ENCODE results near the gene NKD2.
A peak's percentile ranks its signal among the peaks of the same experiment; 100 is the strongest.

Gene NKD2

DNA sequence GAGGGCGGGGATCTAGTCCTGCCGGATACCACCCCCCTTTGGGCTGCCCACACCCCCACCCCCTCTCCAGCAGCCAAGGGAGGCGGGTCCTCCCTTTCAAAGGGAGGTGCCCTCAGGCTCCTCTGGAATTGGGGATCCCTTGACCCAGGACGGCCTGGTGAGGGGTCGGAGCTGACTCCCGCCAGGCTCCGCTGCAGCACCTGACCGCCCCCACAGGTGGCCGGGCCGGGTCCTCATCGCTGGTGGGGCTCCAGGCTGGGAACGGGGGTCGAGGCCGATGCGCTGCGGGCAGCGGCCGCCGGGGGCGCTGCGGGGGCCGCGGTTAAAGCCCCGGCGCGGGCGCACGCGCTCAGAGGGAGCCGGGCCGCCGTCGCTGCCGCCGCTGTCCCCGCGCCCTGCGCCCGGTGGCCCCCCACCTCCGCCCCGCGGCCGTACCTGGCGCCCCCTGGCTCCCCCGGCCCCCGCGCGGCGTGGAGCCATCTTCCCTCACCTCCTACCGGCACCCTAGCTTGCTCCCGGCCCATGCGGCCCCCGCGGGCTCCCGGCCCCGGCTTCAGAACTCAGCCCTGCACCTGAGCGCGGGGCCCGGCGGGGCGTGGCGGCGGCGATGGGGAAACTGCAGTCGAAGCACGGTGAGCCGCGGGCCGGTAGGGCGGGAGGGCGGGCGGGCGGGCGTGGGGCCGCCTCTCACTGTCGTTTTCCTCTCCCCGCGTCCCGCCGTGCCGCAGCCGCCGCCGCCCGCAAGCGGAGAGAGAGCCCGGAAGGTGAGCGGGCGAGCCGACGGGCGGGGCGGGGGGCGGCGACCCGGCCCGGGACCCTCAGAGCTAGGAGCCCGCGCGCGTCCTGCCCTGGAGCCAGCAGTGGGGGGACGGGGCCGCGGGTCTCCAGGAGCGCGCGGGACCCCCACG lies at the start of gene NKD2:
TSS of gene NKD2 (plus strand) at position 352 of the 908 bp plus-strand sequence. CDS start at position 608, 256 bp downstream.
- no peaks in the 10 kb centered on the region for H3K27me3 ChIP-seq (ENCODE audit: insufficient read depth, low read depth)
- H3K4me2 ChIP-seq = peak within 1 kb of the TSS; percentile 81
- peaks cover 46% of the 10 kb centered on the region for H3K79me2 ChIP-seq (ENCODE audit: insufficient read depth, low read depth)
- peak within 1 kb of the TSS; percentile 38 for H3K27ac ChIP-seq
- H2AFZ ChIP-seq (ENCODE audit: low read depth) = peak within 1 kb of the TSS; percentile 68
- H3K9ac ChIP-seq = peak within 1 kb of the TSS; percentile 68
- no peak within 1 kb of the TSS for H3K4me3 ChIP-seq (IDR thresholded peaks at IDR 0.05; ENCODE audit: insufficient read depth, low read depth, low read length)
- TF ChIP-seq CTCF (conservative IDR thresholded peaks at IDR 0.05; ENCODE audit: low read depth, low read length) = peak; percentile 82
- no peaks in the 10 kb centered on the region; the same call in 1 of the 2 replicates for H3K36me3 ChIP-seq (ENCODE audit: insufficient read depth)
- peaks cover 30% of the 10 kb centered on the region for H4K20me1 ChIP-seq (ENCODE audit: insufficient read depth)
- peaks cover 68% of the 10 kb centered on the region for H3K4me1 ChIP-seq (ENCODE audit: low read depth, poor library complexity, severe bottlenecking)

DNA sequence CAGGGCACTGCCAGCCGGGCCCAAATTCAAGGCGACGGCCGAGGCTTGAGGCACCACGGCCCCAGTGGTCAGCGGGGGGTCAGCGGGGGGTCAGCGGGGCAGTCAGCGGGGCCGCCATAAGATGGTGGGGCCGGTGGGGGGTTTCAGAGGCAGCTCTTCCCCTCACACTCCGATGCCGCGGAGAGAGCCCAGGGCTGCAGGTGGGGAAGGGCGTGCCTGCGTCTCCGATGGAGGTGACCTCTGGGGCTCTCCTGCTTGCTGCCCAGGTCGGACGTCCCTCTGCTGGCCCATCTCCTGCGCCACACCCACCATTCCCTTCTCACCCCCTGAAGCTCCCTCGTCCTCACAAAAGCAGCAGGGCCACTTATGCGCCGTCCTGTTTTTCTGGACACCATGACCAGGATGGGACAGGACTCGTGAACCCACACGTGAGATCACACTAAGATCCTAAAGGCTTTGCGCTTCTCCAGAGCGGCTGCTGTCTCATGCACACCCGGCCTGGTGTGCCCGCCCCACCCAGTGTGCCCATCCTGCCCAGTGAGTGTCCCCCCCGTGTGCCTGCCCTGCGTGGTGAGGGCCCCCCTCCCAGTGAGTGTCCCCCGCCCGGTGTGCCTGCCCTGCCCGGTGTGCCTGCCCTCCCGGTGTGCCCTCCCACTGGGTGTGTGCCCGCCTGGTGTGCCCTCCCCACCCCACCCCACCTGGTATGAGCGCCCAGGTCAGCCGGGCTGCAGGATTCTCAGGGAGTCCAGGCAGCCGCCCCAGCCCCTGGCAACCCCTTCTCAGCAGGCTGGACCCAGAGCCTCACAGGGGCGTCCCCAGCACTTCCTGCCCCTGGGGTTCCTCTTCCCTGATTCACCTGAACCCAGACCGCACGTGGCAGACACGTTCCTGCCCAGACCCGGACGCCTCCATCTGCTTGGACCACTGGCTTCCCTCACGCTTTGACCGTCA lies 48.7 kb upstream of the NKD2 start:
- H3K4me1 ChIP-seq (ENCODE audit: low read depth, poor library complexity, severe bottlenecking) = peaks cover 52% of the 10 kb centered on the region
- no peak overlapping the region for H3K4me3 ChIP-seq (IDR thresholded peaks at IDR 0.05; ENCODE audit: insufficient read depth, low read depth, low read length)
- TF ChIP-seq CTCF (conservative IDR thresholded peaks at IDR 0.05; ENCODE audit: low read depth, low read length) = no peak
- H3K36me3 ChIP-seq (ENCODE audit: insufficient read depth) = no peaks in the 10 kb centered on the region
- no peak overlapping the region for H3K27ac ChIP-seq
- H3K79me2 ChIP-seq (ENCODE audit: insufficient read depth, low read depth) = no peaks in the 10 kb centered on the region; the same call in 1 of the 2 replicates
- no peak overlapping the region for H3K4me2 ChIP-seq
- H4K20me1 ChIP-seq (ENCODE audit: insufficient read depth) = no peaks in the 10 kb centered on the region
- H2AFZ ChIP-seq (ENCODE audit: low read depth) = no peak overlapping the region
- H3K9ac ChIP-seq = no peak overlapping the region
- H3K27me3 ChIP-seq (ENCODE audit: insufficient read depth, low read depth) = no peaks in the 10 kb centered on the region; the same call in 1 of the 2 replicates

DNA sequence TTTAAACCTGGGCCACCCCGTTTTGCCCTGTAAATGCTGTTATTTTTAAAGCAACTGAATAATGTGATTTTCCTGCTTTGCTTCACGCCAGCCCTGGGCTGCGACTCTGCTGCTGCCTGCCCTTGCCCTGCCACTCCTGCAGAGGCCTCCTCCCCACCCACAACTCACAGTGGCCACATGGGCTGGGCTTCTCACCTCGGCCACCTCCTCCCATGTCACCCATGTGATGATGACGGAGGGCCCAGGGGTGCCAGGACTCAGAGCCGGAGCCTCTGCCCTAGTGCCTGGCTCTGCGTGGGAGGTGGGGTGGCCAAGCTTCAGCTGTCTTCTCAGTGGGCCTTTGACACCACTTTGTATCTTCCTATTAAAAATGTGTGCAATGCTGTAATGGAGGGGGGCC lies 48.1 kb upstream of the NKD2 start:
- Histone ChIP-seq H3K79me2 (ENCODE audit: insufficient read depth, low read depth) (no peaks in the 10 kb centered on the region; the same call in 1 of the 2 replicates), H3K9ac (no peak overlapping the region; the same call in 1 of the 2 replicates)

More for the DNA sequence above, 48.1 kb upstream of the NKD2 start:
- Histone ChIP-seq H2AFZ (ENCODE audit: low read depth) (no peak overlapping the region), H3K36me3 (ENCODE audit: insufficient read depth) (no peaks in the 10 kb centered on the region), H3K27me3 (ENCODE audit: insufficient read depth, low read depth) (no peaks in the 10 kb centered on the region; the same call in 1 of the 2 replicates), H4K20me1 (ENCODE audit: insufficient read depth) (no peaks in the 10 kb centered on the region), H3K4me3 (IDR thresholded peaks at IDR 0.05; ENCODE audit: insufficient read depth, low read depth, low read length) (no peak overlapping the region), H3K27ac (peak overlapping the region; percentile 91; the same call in 1 of the 2 replicates), H3K4me2 (no peak overlapping the region), H3K4me1 (ENCODE audit: low read depth, poor library complexity, severe bottlenecking) (peaks cover 54% of the 10 kb centered on the region)
- TF ChIP-seq CTCF (conservative IDR thresholded peaks at IDR 0.05; ENCODE audit: low read depth, low read length) = no peak

Measured in KMS-11 (cell line).